IgD-negative memory B cell (primary cell): ENCODE measurements around the gene INHBB. TPM values are rescaled to one million over a fixed set of nuclear protein-coding genes. Genes with fewer than 3 reads are reported as not detected.

Source experiments
- H3K27ac Mint-ChIP-seq, 3 donors: one replicate each; pipeline ENCODE4 v1.8.0; 2020 to 2022; ENCODE audit warnings: mild to moderate bottlenecking in 3 of 3, mixed read lengths in 3 of 3, moderate library complexity in 1 of 3
- H3K27me3 Mint-ChIP-seq: one replicate; pipeline ENCODE4 v1.8.0; 2021; ENCODE audit warnings: mixed read lengths
- H3K36me3 Mint-ChIP-seq: one replicate; pipeline ENCODE4 v1.8.0; 2020; ENCODE audit warnings: mild to moderate bottlenecking, mixed read lengths
- H3K4me1 Mint-ChIP-seq, 3 donors: one replicate each; pipeline ENCODE4 v1.8.0; 2020 to 2022; ENCODE audit warnings: mixed read lengths in 3 of 3, mild to moderate bottlenecking in 1 of 3
- H3K4me3 Mint-ChIP-seq, 4 donors: one replicate each; pipeline ENCODE4 v1.8.0; 2020 to 2022; ENCODE audit warnings: mild to moderate bottlenecking in 4 of 4, mixed read lengths in 4 of 4, moderate library complexity in 3 of 4
- H3K9me3 Mint-ChIP-seq, 3 donors: one replicate each; pipeline ENCODE4 v1.8.0; 2020 to 2021; ENCODE audit warnings: mixed read lengths in 3 of 3, mild to moderate bottlenecking in 1 of 3
- polyA plus RNA-seq: library from polyadenylated mRNA; unstranded; fragments of 300-500 nt; fragmentation: Illumina TruSeq; gene quantifications from one replicate; pipeline ENCODE4 v1.2.3, GENCODE V29; 2021

Gene INHBB
- polyA plus RNA-seq, 1 donor from 2014 or later = not detected

- H3K4me3 Mint-ChIP-seq = no peak overlapping the region
- H3K27ac Mint-ChIP-seq = no peak overlapping the region
- H3K9me3 Mint-ChIP-seq = no peaks in the 10 kb centered on the region
- no peaks in the 10 kb centered on the region for H3K4me1 Mint-ChIP-seq
- peaks cover 2% of the 10 kb centered on the region for H3K27me3 Mint-ChIP-seq
- no peaks in the 10 kb centered on the region for H3K36me3 Mint-ChIP-seq
These were observed 22.1 kb downstream of the INHBB start for GRCh38 chr2:120368086-120368485.

- H3K4me1 Mint-ChIP-seq = no peaks in the 10 kb centered on the region
- peaks cover 2% of the 10 kb centered on the region for H3K27me3 Mint-ChIP-seq
- H3K4me3 Mint-ChIP-seq = no peak overlapping the region
- no peak overlapping the region for H3K27ac Mint-ChIP-seq
- no peaks in the 10 kb centered on the region for H3K36me3 Mint-ChIP-seq
- no peaks in the 10 kb centered on the region for H3K9me3 Mint-ChIP-seq
These were observed 23.3 kb downstream of the INHBB start for GRCh38 chr2:120369250-120369649.

- no peak overlapping the region for H3K4me3 Mint-ChIP-seq
- H3K36me3 Mint-ChIP-seq = no peaks in the 10 kb centered on the region
These were observed 26.2 kb downstream of the INHBB start for GRCh38 chr2:120371969-120372625.

GRCh38 chr2:120372816-120373215 is 26.9 kb downstream of the INHBB start:
- H3K4me1 Mint-ChIP-seq = no peaks in the 10 kb centered on the region
- H3K4me3 Mint-ChIP-seq = no peak overlapping the region
- peaks cover 10% of the 10 kb centered on the region for H3K27me3 Mint-ChIP-seq
- H3K9me3 Mint-ChIP-seq = no peaks in the 10 kb centered on the region
- peaks cover 2% of the 10 kb centered on the region for H3K36me3 Mint-ChIP-seq
- H3K27ac Mint-ChIP-seq = no peak overlapping the region

More at GRCh38 chr2:120371969-120372625, 26.2 kb downstream of the INHBB start:
- Mint-ChIP-seq H3K27ac (no peak overlapping the region), H3K9me3 (no peaks in the 10 kb centered on the region), H3K27me3 (peaks cover 5% of the 10 kb centered on the region), H3K4me1 (no peaks in the 10 kb centered on the region)

- no peak overlapping the region for H3K4me3 Mint-ChIP-seq
- H3K4me1 Mint-ChIP-seq = no peaks in the 10 kb centered on the region
- H3K36me3 Mint-ChIP-seq = peaks cover 2% of the 10 kb centered on the region
- no peaks in the 10 kb centered on the region for H3K9me3 Mint-ChIP-seq
- H3K27me3 Mint-ChIP-seq = peaks cover 13% of the 10 kb centered on the region
- no peak overlapping the region for H3K27ac Mint-ChIP-seq
These were observed 27.5 kb downstream of the INHBB start for GRCh38 chr2:120373424-120373823.

DNA sequence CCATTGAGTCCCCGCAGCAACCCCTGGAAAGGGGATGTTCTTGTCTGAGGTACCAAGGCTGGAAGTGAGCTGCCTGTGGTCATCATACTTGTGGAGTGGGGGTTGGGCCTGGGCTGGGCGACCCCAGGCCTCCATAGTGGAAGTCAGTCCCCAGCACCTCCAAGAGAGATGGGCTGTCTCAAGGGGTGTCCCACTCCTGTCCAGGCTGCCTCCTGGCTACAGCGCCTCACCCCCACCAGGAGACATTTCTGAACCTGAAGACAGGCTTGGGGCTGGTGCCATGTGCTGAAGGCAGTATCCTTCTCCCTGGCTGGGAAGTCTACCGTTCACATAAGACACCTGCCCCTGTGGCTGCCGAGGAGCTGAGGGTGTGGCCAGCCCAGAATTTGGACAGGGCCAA is 28.9 kb downstream of the INHBB start:
- H3K36me3 Mint-ChIP-seq = peaks cover 2% of the 10 kb centered on the region
- H3K9me3 Mint-ChIP-seq = no peaks in the 10 kb centered on the region
- H3K27me3 Mint-ChIP-seq = peaks cover 11% of the 10 kb centered on the region
- H3K4me3 Mint-ChIP-seq = no peak overlapping the region
- H3K4me1 Mint-ChIP-seq = no peaks in the 10 kb centered on the region
- no peak overlapping the region for H3K27ac Mint-ChIP-seq

- no peaks in the 10 kb centered on the region for H3K4me1 Mint-ChIP-seq
- peaks cover 2% of the 10 kb centered on the region for H3K36me3 Mint-ChIP-seq
- H3K9me3 Mint-ChIP-seq = no peaks in the 10 kb centered on the region
- no peak overlapping the region for H3K4me3 Mint-ChIP-seq
- H3K27ac Mint-ChIP-seq = no peak overlapping the region
- peaks cover 11% of the 10 kb centered on the region for H3K27me3 Mint-ChIP-seq
These were observed 29.5 kb downstream of the INHBB start for GRCh38 chr2:120375251-120376020.

GRCh38 chr2:120376101-120376500 is 30.2 kb downstream of the INHBB start:
- peaks cover 2% of the 10 kb centered on the region for H3K36me3 Mint-ChIP-seq
- no peaks in the 10 kb centered on the region for H3K9me3 Mint-ChIP-seq
- peaks cover 11% of the 10 kb centered on the region for H3K27me3 Mint-ChIP-seq
- no peak overlapping the region for H3K4me3 Mint-ChIP-seq
- no peak overlapping the region for H3K27ac Mint-ChIP-seq
- no peaks in the 10 kb centered on the region for H3K4me1 Mint-ChIP-seq

- H3K9me3 Mint-ChIP-seq = no peaks in the 10 kb centered on the region
These were observed 31.0 kb downstream of the INHBB start for GRCh38 chr2:120376679-120377640.

GRCh38 chr2:120378605-120379004 is 32.7 kb downstream of the INHBB start:
- H3K4me1 Mint-ChIP-seq = no peaks in the 10 kb centered on the region
- H3K36me3 Mint-ChIP-seq = peaks cover 2% of the 10 kb centered on the region
- no peak overlapping the region for H3K27ac Mint-ChIP-seq

More at GRCh38 chr2:120376679-120377640, 31.0 kb downstream of the INHBB start:
- Mint-ChIP-seq H3K4me1 (no peaks in the 10 kb centered on the region), H3K4me3 (no peak overlapping the region), H3K27ac (no peak overlapping the region), H3K27me3 (peaks cover 11% of the 10 kb centered on the region), H3K36me3 (peaks cover 2% of the 10 kb centered on the region)

DNA sequence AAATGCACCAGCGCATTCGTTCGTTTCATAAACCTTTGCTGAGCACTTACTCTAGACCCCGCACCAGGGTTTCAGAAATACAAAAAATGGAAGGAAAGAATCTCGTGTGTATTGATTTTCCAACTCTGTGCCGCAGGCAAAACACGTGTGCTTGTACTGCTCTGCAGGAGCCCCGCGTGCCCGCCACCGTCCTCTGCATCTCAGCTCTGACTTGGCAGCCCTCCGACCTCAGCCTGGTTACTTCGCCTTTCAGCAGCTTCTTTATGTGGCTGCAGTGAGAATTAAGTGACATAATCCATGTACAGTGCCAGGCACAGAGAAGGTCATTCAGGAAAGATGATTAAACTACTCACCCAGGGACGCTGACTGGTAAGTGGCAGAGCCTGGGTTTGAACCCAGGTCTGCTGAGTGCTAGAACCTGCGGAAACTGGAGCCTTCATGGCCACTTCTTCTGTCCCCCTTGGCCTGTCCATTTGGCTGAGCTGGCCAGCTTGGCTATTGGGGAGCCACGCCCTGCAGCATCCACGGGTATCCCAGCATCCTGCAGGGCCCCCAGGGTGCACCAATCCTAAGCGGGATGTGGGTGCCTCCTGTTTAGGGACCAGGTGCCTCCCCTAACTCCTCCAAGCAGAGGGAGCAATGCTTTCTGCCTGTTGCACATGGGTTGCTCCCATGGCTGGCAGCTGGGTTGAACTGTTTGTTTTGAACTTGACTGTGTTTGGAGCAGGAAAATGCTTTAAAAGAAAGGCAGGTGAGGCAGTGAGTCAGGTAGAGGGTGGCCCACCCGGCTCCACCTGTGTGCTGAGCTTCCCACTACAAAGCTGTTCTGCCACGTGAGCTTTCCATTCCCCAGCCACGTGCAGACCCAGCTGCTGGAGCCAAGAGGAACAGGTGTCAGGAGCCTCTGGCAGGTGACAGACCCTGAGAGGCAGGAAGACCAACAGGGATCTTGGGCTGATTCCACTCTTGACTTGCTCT is 34.3 kb downstream of the INHBB start:
- H3K27me3 Mint-ChIP-seq = peaks cover 11% of the 10 kb centered on the region
- no peak overlapping the region for H3K4me3 Mint-ChIP-seq
- H3K4me1 Mint-ChIP-seq = no peaks in the 10 kb centered on the region
- H3K9me3 Mint-ChIP-seq = no peaks in the 10 kb centered on the region
- H3K36me3 Mint-ChIP-seq = peaks cover 2% of the 10 kb centered on the region
- H3K27ac Mint-ChIP-seq = no peak overlapping the region

More at GRCh38 chr2:120378605-120379004, 32.7 kb downstream of the INHBB start:
- Mint-ChIP-seq H3K27me3 (peaks cover 11% of the 10 kb centered on the region), H3K4me3 (no peak overlapping the region), H3K9me3 (no peaks in the 10 kb centered on the region)

GRCh38 chr2:120381192-120381591 is 35.3 kb downstream of the INHBB start:
- Mint-ChIP-seq H3K36me3 (peaks cover 2% of the 10 kb centered on the region), H3K4me3 (no peak overlapping the region), H3K4me1 (no peaks in the 10 kb centered on the region), H3K27me3 (peaks cover 11% of the 10 kb centered on the region), H3K27ac (no peak overlapping the region), H3K9me3 (no peaks in the 10 kb centered on the region)

DNA sequence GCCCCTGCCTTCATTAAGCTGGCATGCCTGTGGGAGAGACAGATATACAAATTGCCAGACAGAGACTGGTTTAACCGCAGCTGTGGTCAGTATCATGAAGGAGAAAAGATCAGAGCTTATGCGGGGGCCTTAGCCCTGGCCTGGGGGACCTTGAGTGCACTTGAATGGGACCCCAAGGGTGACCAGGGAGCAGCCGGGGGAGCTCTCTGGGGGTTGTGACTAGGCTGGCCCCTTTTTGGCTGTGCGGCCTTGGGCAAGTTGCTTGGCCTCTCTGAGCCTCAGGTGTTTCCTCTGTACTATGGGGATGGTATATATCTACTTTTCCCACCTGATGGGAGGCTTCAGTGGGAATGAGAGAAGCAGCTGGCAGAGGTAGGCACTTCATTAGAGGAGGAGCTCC is 35.7 kb downstream of the INHBB start:
- Mint-ChIP-seq H3K4me1 (no peaks in the 10 kb centered on the region), H3K36me3 (peaks cover 2% of the 10 kb centered on the region), H3K4me3 (no peak overlapping the region), H3K27me3 (peaks cover 8% of the 10 kb centered on the region), H3K9me3 (no peaks in the 10 kb centered on the region), H3K27ac (peak overlapping the region in 1 of 3 donors; percentile 80)

DNA sequence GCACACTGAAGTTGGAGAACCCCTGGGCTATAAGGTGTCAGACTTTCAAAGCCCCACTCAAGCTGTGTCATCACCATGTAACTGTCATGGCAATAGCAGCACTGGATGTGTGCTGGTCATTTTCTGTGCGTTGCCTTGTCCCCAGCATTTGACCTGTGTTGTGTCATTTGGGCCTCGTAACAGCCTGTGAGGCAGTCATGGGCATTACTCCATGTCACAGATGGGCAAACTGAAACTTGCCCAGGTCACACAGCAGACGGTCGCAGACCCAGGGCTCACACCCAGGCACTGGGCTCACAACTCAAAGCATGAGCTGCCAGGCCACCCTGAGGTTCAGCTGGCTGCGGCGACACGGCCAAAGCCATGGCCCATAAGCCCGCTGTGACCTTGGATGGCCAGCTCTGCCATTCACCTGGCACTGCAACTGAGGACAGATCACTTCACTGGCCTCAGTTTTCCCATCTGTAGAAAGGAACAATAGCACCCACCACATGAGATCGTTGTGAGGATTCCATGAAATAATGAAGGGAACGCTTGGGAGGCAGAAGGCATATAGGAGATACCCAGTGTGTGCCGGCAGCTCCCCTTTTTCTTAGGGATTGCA is 36.7 kb downstream of the INHBB start:
- H3K36me3 Mint-ChIP-seq = peaks cover under 1% of the 10 kb centered on the region
- H3K27ac Mint-ChIP-seq = no peak overlapping the region
- H3K4me1 Mint-ChIP-seq = no peaks in the 10 kb centered on the region
- no peak overlapping the region for H3K4me3 Mint-ChIP-seq
- H3K27me3 Mint-ChIP-seq = peaks cover 6% of the 10 kb centered on the region
- no peaks in the 10 kb centered on the region for H3K9me3 Mint-ChIP-seq
